Kidney tubule cell (primary cell): ENCODE results near the gene SLC22A8.
"Not testable (repeated sequence)": the region's sequence is repeated elsewhere in the genome, so short reads cannot be mapped to it uniquely, and the experiment has no call there.

Experiments
- DNase-seq: peaks from one replicate; pipeline ENCODE4 v3.0.0-alpha.2; 2018; ENCODE audit warnings: low spot score

SLC22A8 gene

DNA sequence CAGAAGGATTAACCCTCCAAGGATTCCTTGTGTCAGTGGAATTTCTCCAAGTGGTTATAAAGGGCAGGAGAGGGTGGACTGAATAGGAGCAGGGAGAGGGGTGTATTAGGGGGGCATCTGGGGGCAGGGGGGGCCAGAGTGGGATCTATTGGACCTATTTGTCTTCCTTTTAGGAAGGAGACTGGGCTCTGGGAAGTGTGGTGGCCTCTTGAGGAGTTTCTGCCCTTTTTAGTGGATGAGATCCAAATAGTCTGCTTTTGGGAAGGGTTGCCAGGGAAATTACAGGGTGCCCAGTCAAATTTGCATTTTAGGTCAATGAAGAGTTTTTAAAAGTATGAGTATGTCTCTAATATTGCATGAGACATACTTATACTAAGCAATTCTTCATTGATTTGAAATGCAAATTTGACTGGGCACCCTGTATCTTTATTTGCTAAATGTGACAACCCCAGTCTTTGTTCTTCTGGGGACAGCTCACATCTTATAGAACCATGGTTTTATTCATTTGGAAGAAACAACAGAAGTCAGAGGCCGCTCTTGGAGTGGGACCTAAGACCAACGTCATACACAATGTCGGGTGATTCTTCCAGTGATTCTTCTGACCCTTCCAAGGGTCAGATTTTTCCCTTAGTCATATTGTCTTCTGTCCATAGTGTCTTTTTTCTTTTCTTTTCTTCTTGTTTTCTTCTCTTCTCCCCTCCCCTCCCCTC is 30.4 kb downstream of the SLC22A8 start:
- DNase-seq: no peak

DNA sequence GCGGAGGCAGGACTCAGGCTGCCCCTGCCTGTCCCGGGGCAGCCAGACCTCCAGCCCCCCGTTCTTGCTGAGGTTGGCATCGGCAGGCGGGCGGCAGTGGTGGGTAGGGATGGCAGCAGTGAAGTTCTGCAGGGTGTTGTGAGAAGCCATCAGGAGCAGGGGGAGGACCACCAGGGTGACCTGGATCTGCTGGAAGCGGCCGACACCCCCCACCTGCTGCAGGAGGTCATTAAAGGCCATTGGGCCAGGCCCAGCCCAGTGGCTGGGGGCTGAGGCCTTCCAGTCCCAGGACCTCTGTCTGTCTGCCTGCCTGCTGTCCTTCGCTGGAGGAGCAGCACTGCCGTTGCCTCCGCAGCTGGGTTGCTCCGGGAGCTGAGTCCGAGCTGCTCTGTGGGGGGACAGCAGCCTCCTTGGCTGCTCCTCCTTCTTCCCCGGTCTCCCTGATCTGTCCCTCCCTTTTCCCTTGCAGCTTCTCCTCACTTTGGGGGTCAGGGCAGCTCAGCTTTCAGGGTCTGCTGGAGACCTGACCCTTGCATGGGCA is 31.1 kb downstream of the SLC22A8 start, which contains the start of gene SLC22A6:
TSS of gene SLC22A6 (minus strand) at position 517 of the 541 bp plus-strand sequence. CDS start at position 240, 277 bp downstream.
- no peak for DNase-seq

DNA sequence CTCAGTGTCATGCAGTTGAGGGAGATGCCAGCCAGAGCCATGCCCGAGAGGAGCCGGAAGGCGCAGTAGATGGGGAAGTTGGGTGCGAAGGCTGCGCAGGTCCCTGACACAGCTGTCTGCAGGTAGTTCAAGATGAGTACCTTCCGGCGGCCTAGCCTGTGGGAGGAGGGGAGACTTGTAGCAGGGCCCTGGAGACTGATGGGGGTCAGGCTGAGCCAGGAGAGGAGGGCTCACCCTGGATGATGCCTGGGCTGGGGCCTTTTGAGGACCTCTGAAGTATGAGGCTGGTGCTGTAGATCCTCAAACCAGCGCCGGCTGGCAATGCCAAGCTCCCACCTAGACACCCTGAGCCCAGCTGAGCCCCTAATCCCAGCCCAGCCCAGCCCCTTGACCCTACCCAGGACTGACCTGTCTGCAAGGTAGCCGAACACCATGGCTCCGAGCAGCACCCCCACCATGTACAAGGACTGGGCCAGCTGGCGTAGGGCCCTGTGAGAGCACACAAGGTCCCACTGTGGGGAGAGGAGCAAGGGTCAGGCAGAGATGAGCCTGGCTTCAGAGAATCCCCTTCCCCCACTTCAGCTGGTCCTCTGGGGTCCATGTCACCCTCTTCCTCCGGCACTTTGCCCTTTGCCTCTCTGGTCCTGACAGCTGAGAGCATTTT is 32.0 kb downstream of the SLC22A8 start:
- DNase-seq: no peak

DNA sequence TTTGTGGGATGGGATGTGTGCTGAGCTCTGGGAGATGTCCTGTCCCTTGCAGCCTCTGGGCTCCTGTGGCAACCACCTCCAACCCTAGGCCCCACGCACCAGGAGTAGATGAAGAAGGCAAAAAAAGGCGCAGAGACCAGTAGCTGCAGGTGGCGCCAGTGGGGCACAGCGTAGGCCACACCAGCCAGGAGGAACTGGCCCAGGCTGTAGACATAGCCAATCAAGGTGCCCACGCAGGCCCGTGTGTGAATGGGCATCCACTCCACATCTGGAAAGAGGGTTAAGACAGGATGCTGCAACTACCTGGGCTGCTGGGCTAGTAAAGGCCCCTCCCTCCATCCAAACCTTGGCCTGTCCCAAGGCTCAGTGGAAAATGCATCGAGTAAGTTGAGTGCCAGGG is 33.9 kb downstream of the SLC22A8 start:
- no peak for DNase-seq

DNA sequence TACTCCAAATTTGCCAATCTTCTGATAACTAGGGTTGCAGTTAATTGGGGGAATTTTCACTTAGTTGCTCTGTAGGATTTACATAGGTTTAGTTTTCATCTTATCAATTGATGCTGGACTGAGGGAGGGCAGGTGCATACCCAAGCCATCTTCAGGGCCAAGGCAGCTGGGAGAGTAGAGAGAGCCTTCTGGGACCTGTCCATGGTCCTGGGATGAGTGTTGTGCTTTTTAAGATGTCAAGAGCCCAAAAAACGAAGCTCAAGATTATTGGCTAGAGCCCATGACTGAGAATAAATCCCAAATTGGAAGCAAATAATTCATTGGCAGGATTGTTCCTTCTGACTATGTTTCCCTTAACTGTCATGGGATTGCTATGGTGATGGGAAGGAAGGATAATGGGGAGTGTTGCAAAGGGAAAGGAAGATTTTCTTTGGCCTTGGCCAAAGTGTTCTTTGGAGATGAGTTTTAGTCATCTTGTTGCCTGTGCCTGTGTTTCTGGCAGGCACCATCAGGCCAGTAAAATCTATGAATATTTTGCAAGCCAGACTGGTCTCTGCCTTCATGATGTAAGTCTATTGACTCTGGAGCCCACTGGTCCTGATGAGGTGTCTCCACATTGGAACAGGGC is 35.4 kb downstream of the SLC22A8 start:
- DNase-seq: no peak

DNA sequence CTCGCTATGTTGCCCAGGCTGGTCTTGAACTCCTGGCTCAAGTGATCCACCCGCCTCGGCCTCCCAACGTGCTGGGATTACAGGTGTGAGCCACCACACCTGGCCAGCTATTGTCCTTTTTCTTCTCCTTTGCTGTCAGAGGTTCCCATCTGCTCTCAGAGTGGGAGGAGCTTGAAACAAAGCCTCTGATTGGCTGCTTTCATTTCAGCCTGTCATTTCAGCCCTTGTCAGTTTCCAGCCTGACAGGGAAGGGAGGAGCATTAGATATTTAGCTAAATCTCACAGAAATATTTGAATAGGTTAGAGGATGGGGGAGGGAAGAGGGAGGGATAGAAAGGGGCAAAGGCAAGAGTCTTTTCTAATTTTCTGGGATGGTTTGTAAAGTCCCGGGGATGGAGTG is 39.5 kb downstream of the SLC22A8 start:
- no peak for DNase-seq

DNA sequence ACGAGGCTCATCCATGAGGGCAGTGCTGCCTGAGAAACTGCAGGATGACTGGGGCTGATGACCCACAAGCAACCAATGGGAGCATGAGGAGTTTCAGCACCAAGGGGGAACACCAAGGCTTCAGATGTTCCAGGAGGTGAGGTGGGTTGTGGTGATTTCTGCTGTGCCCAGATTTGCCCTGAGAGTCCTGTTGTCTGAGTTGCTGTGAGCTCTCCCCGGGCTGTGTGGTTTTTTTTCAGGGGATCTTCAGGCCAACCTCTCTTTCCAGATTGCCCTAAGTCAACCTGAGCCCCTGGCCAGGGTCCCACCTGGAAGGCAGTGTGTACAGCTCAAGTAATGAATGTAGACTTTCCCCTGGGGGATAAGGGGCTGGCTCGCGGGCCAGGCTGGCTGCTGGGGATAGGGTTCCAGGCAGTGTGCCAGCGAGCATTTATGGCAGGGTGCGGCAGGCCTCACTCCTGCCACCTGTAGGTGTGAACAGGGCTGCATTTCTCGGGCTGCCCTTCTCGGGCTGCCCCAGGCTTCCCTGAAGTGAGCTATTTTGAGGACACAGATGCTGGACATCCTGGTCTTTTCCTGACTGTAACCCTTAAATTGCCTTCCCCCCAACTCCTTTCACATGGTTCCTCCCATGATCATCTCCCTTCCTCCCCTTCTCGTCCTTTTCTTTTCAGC is 40.7 kb downstream of the SLC22A8 start:
- peak; percentile 42 for DNase-seq

DNA sequence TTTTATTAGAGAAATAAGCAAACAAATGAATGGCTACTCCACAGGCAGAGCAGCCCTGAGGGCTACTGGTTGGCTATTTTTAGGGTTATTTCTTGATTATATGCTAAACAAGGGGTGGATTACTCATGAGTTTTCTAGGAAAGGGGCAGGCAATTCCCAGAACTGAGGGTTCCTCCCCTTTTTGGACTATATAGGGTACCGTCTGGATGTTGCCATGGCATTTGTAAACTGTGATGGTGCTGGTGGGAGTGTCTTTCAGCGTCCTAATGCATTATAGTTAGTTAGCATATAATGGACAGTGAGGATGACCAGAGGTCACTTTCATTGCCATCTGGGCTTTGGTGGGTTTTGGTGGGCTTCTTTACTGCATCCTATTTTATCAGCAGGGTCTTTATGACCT is 50.1 kb downstream of the SLC22A8 start:
- DNase-seq: no peak

DNA sequence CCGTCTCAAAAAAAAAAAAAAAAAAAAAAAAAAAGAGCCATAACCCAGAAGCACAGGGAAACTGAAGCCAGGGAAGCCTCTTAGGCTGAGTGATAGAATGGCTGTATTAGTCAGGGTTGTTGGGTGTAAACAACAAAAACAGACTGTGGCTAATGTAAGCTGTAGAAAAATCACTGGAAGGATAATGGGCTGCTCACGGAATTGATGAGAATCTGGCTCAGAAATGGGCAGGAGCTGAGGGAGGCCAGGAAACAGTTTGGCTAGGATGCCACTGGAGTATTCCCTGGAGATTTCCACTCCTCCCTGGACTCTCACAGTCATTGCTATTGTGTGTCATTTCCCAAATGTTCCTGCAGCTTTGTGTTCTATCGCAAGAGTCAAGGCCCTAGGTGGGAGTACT is 53.2 kb downstream of the SLC22A8 start:
- DNase-seq: no peak

DNA sequence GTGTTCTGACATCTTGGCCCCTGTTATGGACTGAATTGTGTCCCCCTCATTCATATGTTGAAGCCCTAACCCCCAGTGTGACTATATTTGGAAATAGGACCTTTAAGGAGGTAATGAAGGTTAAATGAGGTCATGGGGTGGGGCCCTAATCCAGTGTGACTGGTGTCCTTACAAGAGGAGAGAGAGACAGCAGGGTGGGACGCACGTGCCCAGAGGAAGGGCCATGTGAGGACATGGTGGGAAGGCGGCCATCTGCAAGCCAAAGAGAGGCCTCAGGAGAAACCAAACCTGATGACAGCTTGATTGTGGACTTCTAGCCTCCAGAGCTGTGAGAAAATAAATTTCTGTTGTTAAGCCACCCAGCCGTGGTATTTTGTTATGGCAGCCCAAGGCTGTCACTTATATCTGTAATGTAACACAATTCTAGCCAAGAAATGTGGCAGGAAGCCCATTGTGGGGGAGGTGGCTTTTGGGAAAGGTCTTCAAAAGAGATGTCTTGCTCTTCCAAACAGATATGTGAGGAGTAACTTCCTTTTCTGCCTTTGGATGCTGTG is 54.5 kb downstream of the SLC22A8 start:
- DNase-seq: no peak

DNA sequence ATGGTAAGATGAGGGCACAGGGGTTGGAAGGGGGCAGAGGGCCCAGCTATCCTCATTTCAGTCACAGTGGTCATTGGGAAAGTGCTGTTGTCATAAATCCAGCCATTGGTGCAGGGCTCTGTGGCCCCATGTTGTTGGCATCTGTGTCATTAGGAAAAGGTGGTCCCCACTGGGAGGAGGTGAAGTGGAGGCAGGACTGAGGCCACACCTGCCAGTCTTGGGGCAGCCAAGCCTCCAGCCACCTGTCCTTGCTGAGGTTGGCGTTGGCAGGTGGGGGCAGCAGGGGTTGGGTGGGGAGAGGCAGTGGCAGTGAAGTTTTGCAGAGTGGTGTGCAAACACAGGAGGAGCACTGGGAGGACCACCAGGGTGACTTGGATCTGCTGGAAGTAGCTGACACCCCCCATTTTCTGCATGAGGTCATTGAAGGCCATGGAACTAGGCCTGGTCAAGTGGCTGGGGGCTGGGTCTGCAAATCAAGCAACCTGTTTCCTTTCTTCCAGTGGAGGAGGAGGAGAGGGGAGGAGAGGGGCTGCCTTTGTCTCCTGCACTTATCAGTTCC is 56.1 kb downstream of the SLC22A8 start:
- DNase-seq: no peak

DNA sequence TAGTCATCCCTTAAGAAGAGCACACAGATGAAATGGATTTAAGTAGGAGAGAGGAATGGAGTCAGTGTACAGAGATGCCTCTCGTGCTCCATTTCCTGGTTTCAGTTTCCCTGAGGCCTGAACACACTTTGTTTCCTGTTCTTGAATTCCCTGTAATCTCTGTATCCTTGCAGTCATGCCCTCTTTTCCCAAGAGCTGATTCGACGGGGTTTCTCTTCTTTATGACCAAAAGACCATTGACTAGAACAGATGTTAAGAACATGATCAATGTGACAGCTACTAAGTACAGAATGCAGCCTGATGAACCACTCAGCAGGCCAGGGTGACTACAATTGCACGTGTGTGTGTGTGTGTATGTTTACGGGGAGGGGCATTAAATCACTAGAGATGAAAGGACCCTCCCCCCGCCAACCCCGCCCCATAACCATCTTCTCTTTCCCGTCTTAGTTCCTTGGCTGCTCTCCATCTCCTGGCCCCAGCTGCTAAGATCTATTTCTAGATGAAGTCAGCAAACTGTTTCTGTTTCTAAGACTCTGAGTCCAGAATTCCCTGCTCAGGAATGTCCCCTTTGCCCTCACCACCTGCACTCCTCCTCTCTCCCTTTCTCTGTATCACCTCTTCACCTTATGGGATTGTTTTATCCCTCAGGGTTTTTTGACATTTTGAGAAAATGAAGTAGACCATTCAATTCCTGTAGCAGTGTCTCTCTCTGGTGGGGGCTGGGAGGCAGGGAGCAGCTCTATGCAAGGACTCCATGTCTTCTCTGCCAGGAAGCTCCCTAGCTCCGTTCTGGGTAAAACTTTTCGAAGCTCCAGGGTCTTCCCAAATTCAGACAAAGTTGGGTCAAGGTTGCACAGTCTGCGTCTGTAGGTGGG is 56.9 kb downstream of the SLC22A8 start:
- peak; percentile 53 for DNase-seq

DNA sequence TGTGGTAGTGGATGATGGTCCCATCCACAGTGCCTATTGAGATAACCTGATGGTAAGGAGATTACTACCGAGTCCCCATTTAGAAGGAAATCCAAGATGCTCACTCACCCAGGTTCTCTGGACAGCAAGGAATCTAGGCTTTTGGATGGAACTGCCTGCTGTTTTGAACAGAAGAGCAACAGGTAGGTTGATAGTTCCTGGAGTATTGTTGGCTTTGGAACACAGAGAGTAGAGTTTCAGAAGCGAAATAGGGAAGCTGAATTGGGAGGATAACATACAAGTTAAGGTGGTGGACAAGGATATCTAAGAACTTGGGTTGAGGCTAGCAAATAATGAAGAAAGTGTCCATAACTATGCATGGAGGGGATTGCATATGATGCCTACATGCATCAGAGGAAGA is 58.5 kb downstream of the SLC22A8 start:
- no peak for DNase-seq

DNA sequence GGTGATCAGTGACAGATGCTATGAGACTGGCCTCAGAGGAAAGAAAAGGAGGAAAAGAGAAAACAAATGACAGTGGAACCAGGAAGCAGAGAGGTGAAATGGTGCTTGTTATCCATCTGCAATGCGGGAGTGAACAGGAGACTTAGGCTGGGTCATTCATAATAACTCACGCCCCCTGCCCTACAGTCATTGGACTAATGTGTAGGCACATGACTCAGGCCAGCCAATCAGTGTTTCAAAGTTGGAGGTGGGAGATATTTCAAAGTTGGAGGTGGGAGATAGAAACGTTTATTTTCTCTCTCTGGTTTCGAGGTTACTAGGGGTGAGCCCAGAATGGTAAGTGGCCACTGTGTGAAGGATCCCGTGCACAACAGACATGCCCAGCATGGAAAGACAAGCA is 61.2 kb downstream of the SLC22A8 start:
- no peak for DNase-seq

DNA sequence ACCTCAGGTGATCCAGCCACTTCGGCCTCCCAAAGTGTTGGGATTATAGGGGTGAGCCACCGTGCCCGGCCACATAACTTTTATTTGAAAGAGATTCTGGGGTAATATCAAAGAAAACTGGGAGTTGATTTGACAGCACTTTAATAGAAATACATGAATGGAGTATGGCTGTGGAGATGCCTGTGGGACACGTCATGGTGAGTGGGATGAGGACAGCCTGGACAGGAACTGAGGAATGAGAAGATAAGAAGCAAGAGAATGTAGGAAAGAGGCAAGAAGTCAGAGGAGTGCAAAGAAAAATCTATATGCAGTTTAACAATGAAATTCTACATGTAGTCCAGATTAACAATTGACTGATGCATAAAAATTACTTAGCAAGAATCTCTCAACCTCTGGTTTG is 61.8 kb downstream of the SLC22A8 start:
- no peak for DNase-seq

DNA sequence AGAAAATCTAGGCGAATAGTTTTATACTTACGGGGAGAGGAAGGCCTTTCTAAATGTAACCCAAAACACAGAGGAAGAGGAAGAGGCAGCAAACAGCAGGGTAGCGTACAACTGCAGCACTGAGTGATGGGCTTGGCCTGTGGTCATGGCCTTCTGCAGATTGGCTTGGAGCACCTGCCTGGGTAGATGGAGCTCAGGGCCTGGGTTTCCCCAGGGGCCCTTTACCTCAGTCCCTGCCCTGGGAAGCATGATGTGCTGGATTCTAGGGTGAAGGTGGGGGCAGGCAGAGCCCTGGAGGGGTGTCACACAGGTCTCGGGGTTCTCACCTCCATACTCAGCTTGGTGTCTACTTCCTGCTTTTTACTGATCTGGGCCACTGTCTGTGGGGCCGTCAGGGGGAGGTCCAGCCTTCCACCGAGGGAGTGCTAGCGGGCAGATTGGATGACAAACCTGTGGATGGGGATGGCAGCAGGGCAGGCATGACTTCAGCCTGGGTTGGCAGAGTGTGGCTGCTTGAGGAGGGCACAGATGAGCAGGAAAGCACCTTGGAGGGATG is 66.8 kb downstream of the SLC22A8 start:
- DNase-seq: no peak

DNA sequence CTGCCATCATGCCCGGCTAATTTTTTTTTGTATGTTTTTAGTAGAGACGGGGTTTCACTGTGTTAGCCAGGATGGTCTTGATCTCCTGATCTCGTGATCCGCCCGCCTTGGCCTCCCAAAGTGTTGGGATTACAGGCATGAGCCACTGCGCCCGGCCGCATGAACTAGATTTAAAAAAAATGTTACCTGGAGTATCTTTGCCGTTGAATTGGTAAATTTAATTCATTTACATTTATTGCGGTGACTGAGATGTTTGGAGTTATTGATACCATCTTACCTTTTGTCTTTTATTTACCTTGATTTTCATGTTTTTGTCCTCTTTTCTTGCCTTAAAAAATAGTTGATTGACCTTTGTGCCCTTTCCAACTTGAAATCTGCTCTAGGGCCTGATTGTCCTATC is 70.1 kb downstream of the SLC22A8 start:
- DNase-seq: not testable (repeated sequence)
